ENCODE data around the gene D2HGDH. TPM values are rescaled to one million over a fixed set of nuclear protein-coding genes. Genes with fewer than 3 reads are reported as not detected.

D2HGDH gene
- total RNA-seq (10 to 100 TPM; 12.4 to 12.7 TPM), polyA plus RNA-seq (ENCODE audit: insufficient read length in 2 of 2) (10 to 100 TPM; 25.9 to 42.8 TPM)
- long read RNA-seq, donor 1, partial matches to known transcripts = 0 of 2 reads
- long read RNA-seq, donor 1, other reads (novel, unspliced or antisense) = 0 of 2 reads
- long read RNA-seq, donor 2 = 0 reads
- long read RNA-seq, donor 3, partial matches to known transcripts = 0 of 1 reads
- long read RNA-seq, donor 3, other reads (novel, unspliced or antisense) = 0 of 1 reads
- long read RNA-seq, donor 4, partial matches to known transcripts = 0 of 1 reads
- long read RNA-seq, donor 4, other reads (novel, unspliced or antisense) = 0 of 1 reads

DNA sequence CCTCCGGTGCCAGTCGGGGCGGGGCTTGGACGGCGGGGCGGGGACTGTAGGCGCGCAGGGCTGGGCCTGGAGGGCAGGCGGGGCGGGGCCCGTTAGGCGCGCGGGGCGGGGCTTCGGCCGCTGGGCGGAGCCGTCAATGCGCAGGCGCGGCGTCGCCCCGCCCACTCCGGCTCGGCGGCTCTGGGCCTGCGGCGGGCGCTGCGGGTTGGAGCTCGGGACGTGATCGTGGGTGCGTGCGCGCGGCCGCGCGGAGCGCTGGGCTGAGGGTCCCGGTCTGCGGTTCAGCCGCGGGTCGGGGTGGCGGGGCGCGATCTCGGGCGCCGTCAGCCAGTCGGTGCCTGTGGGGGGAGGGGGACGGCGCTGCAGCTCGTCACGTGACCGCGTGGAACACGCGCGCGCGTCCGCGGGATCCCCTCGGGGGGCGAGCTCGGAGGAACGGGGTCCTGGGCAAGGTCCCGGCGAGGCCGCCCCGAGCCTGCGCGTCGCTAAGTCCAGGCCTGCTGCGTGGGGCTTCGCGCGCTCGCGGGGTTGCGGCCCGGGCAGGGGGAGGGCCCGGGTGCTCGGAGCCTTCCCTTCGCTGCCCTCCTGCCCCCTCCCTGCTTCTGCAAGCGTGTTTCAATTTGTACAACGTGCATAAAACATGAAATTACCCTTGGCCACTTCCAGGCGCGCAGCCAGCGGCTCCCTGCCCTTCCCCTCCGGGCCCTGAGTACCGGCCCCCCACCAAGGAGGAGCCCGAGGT, at the start of gene D2HGDH:
Gene D2HGDH, plus strand, starts transcription at position 164 of the 742 bp plus-strand sequence. CDS start 595 bp downstream, outside the sequence.
- under 1% methylated on average over 98 of the region's 98 CpGs for WGBS (ENCODE audit: insufficient coverage)
- Histone ChIP-seq H3K4me3 (ENCODE audit: low read depth, low read length) (peak within 1 kb of the TSS; percentile 40), H3K27me3 (ENCODE audit: control insufficient read depth, insufficient read depth, low read length) (no peaks in the 10 kb centered on the region), H3K36me3 (ENCODE audit: control insufficient read depth, insufficient read depth, low read length) (peaks cover 20% of the 10 kb centered on the region), H3K27ac (ENCODE audit: low read depth, low read length) (peak within 1 kb of the TSS; percentile 69), H3K9me3 (ENCODE audit: control insufficient read depth, insufficient read depth, low read length) (no peaks in the 10 kb centered on the region), H3K4me1 (ENCODE audit: control insufficient read depth, insufficient read depth, low read length) (peaks cover 14% of the 10 kb centered on the region)
- peak; percentile 54 to 96 (median 80) for DNase-seq (ENCODE audit: low read depth in 4 of 6, low spot score in 6 of 6)

GRCh38 chr2:241686324-241686649, 48.1 kb upstream of the D2HGDH start:
- Histone ChIP-seq H3K4me1 (ENCODE audit: control insufficient read depth, insufficient read depth, low read length) (peaks cover 17% of the 10 kb centered on the region), H3K36me3 (ENCODE audit: control insufficient read depth, insufficient read depth, low read length) (peaks cover 44% of the 10 kb centered on the region), H3K4me3 (ENCODE audit: low read depth, low read length) (peak overlapping the region; percentile 77), H3K27me3 (ENCODE audit: control insufficient read depth, insufficient read depth, low read length) (no peaks in the 10 kb centered on the region), H3K27ac (ENCODE audit: low read depth, low read length) (no peak overlapping the region), H3K9me3 (ENCODE audit: control insufficient read depth, insufficient read depth, low read length) (no peaks in the 10 kb centered on the region)
- DNase-seq (ENCODE audit: low read depth in 4 of 6, low spot score in 6 of 6) = no peak
- 0% methylated on average over 37 of the region's 37 CpGs for WGBS (ENCODE audit: insufficient coverage)

DNA sequence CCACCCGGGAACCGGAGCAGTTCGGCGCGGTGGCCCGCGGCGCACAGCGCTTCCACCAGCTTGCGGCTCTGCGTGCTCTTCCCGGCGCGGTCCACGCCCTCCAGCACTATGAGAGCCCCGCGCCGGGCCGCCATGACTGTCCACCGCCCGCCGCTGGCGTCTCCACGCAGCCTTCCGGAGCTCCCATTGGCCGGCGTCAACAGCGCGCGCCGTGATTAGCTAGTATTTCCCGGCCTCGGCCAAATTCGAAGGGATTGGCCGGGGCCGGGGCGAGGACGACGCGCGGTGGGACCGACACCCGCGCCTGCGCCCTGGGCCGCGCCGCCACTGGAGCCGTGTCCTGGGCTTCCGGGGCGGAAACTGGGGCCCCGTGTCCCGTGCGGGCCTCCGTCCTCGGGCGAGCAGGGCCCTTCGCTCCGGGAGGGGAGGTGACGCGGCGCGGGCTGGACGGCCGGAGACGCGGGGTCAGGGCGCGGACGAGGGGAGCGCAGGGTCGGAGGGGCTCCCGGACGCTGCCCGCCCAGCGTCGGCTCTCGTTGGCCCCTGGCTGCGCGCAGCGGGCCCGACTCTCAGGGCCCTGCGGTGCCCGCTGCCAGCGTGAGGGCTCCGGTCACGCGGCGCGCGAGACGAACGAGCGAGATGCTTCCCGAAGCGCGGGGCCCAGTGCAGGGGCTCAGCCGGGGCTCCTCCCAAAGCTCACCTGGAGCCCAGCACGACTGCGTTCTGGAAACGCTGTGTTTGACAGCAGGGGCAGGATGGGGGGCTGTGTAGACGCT, 47.6 kb upstream of the D2HGDH start, which contains the start of gene DTYMK:
Gene DTYMK, minus strand, starts transcription at position 166 of the 776 bp plus-strand sequence. Its CDS starts 32 bp downstream, at position 134.
- peak; percentile 88 to 99 (median 94) for DNase-seq (ENCODE audit: low read depth in 4 of 6, low spot score in 6 of 6)
- peak within 1 kb of the TSS; percentile 85 for H3K27ac ChIP-seq (ENCODE audit: low read depth, low read length)
- H3K4me1 ChIP-seq (ENCODE audit: control insufficient read depth, insufficient read depth, low read length) = peaks cover 17% of the 10 kb centered on the region
- no peaks in the 10 kb centered on the region for H3K27me3 ChIP-seq (ENCODE audit: control insufficient read depth, insufficient read depth, low read length)
- peaks cover 44% of the 10 kb centered on the region for H3K36me3 ChIP-seq (ENCODE audit: control insufficient read depth, insufficient read depth, low read length)
- H3K4me3 ChIP-seq (ENCODE audit: low read depth, low read length) = peak within 1 kb of the TSS; percentile 77
- H3K9me3 ChIP-seq (ENCODE audit: control insufficient read depth, insufficient read depth, low read length) = no peaks in the 10 kb centered on the region
- under 1% methylated on average over 102 of the region's 102 CpGs for WGBS (ENCODE audit: insufficient coverage)

GRCh38 chr2:241689306-241689705, 45.1 kb upstream of the D2HGDH start:
- H3K4me3 ChIP-seq (ENCODE audit: low read depth, low read length) = no peak overlapping the region
- DNase-seq (ENCODE audit: low read depth in 4 of 6, low spot score in 6 of 6) = no peak
- WGBS (ENCODE audit: insufficient coverage) = 94% methylated on average over 5 of the region's 10 CpGs
- H3K9me3 ChIP-seq (ENCODE audit: control insufficient read depth, insufficient read depth, low read length) = no peaks in the 10 kb centered on the region
- no peak overlapping the region for H3K27ac ChIP-seq (ENCODE audit: low read depth, low read length)
- H3K36me3 ChIP-seq (ENCODE audit: control insufficient read depth, insufficient read depth, low read length) = peaks cover 46% of the 10 kb centered on the region
- peaks cover 17% of the 10 kb centered on the region for H3K4me1 ChIP-seq (ENCODE audit: control insufficient read depth, insufficient read depth, low read length)
- H3K27me3 ChIP-seq (ENCODE audit: control insufficient read depth, insufficient read depth, low read length) = no peaks in the 10 kb centered on the region

DNA sequence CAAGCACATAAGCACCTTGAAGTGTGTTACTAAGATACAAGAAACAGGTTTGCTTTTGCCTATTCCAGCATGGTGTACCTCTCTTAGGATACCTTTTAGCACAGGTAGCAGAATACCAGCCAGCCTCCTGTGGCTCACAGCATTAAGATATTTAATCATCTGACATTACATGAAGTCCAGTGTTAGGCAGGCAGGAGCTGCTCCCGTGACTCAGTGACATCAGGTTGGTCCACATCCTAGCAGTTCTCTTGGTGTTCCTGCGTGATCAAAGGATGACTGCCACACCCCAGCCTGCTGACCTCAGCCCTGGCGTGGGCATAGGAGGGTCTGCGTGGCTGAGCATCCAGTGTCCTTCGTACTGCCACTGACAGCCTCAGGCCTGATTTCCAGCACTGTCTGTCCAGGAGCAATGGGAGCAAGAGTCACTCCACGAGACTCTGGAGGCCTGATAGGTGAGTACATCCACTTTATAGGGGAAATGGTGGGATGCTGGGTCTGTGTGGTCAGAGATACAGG, 44.2 kb upstream of the D2HGDH start:
- no peak for DNase-seq (ENCODE audit: low read depth in 4 of 6, low spot score in 6 of 6)
- Histone ChIP-seq H3K27me3 (ENCODE audit: control insufficient read depth, insufficient read depth, low read length) (no peaks in the 10 kb centered on the region), H3K9me3 (ENCODE audit: control insufficient read depth, insufficient read depth, low read length) (no peaks in the 10 kb centered on the region), H3K4me1 (ENCODE audit: control insufficient read depth, insufficient read depth, low read length) (peaks cover 14% of the 10 kb centered on the region), H3K4me3 (ENCODE audit: low read depth, low read length) (no peak overlapping the region), H3K36me3 (ENCODE audit: control insufficient read depth, insufficient read depth, low read length) (peaks cover 47% of the 10 kb centered on the region), H3K27ac (ENCODE audit: low read depth, low read length) (no peak overlapping the region)
- WGBS (ENCODE audit: insufficient coverage) = 86% methylated on average over 6 of the region's 6 CpGs

- Histone ChIP-seq H3K4me3 (ENCODE audit: low read depth, low read length) (no peak overlapping the region), H3K9me3 (ENCODE audit: control insufficient read depth, insufficient read depth, low read length) (no peaks in the 10 kb centered on the region), H3K36me3 (ENCODE audit: control insufficient read depth, insufficient read depth, low read length) (peaks cover 46% of the 10 kb centered on the region), H3K27ac (ENCODE audit: low read depth, low read length) (no peak overlapping the region), H3K27me3 (ENCODE audit: control insufficient read depth, insufficient read depth, low read length) (no peaks in the 10 kb centered on the region), H3K4me1 (ENCODE audit: control insufficient read depth, insufficient read depth, low read length) (peaks cover 6% of the 10 kb centered on the region)
- WGBS (ENCODE audit: insufficient coverage) = 98% methylated on average over 5 of the region's 6 CpGs
- DNase-seq (ENCODE audit: low read depth in 4 of 6, low spot score in 6 of 6) = no peak
These were observed 42.0 kb upstream of the D2HGDH start for GRCh38 chr2:241692448-241692847.

DNA sequence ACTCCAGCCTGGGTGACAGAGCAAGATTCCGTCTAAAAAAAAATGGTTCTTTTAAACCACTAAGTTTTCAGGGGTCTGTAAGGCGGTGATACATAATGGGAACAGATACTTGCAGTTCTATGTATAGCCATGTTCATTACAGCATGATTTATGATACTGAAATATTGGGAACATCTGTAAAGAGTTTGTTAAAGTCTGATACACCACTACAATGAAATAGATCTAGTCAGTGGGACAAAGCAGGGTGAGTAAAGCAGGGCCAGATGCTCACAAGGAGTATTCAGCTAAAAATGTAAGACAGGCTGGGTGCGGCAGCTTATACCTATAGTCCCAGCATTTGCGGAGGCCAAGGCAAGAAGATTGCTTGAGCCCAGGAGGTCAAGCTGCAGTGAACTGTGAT, 38.8 kb upstream of the D2HGDH start:
- no peak for DNase-seq (ENCODE audit: low read depth in 4 of 6, low spot score in 6 of 6)
- Histone ChIP-seq H3K4me3 (ENCODE audit: low read depth, low read length) (no peak overlapping the region), H3K27me3 (ENCODE audit: control insufficient read depth, insufficient read depth, low read length) (no peaks in the 10 kb centered on the region), H3K9me3 (ENCODE audit: control insufficient read depth, insufficient read depth, low read length) (no peaks in the 10 kb centered on the region), H3K36me3 (ENCODE audit: control insufficient read depth, insufficient read depth, low read length) (peaks cover 32% of the 10 kb centered on the region), H3K4me1 (ENCODE audit: control insufficient read depth, insufficient read depth, low read length) (peaks cover 4% of the 10 kb centered on the region), H3K27ac (ENCODE audit: low read depth, low read length) (no peak overlapping the region)
- WGBS (ENCODE audit: insufficient coverage) = 97% methylated on average over 3 of the region's 4 CpGs

GRCh38 chr2:241701149-241701398, 33.4 kb upstream of the D2HGDH start:
- H3K4me3 ChIP-seq (ENCODE audit: low read depth, low read length) = peak overlapping the region; percentile 56
- peaks cover 22% of the 10 kb centered on the region for H3K4me1 ChIP-seq (ENCODE audit: control insufficient read depth, insufficient read depth, low read length)
- no peaks in the 10 kb centered on the region for H3K27me3 ChIP-seq (ENCODE audit: control insufficient read depth, insufficient read depth, low read length)
- peak overlapping the region; percentile 6 for H3K27ac ChIP-seq (ENCODE audit: low read depth, low read length)
- peaks cover 14% of the 10 kb centered on the region for H3K36me3 ChIP-seq (ENCODE audit: control insufficient read depth, insufficient read depth, low read length)
- no peak for DNase-seq (ENCODE audit: low read depth in 4 of 6, low spot score in 6 of 6)
- H3K9me3 ChIP-seq (ENCODE audit: control insufficient read depth, insufficient read depth, low read length) = no peaks in the 10 kb centered on the region
- 1% methylated on average over 17 of the region's 17 CpGs for WGBS (ENCODE audit: insufficient coverage)

- under 1% methylated on average over 96 of the region's 96 CpGs for WGBS (ENCODE audit: insufficient coverage)
- H3K4me1 ChIP-seq (ENCODE audit: control insufficient read depth, insufficient read depth, low read length) = peaks cover 22% of the 10 kb centered on the region
- peaks cover under 1% of the 10 kb centered on the region for H3K9me3 ChIP-seq (ENCODE audit: control insufficient read depth, insufficient read depth, low read length)
- H3K4me3 ChIP-seq (ENCODE audit: low read depth, low read length) = peak within 1 kb of the TSS; percentile 71
- peak; percentile 68 to 98 (median 91) for DNase-seq (ENCODE audit: low read depth in 4 of 6, low spot score in 6 of 6)
- no peaks in the 10 kb centered on the region for H3K27me3 ChIP-seq (ENCODE audit: control insufficient read depth, insufficient read depth, low read length)
- peak within 1 kb of the TSS; percentile 83 for H3K27ac ChIP-seq (ENCODE audit: low read depth, low read length)
- H3K36me3 ChIP-seq (ENCODE audit: control insufficient read depth, insufficient read depth, low read length) = peaks cover 19% of the 10 kb centered on the region
These were observed 32.9 kb upstream of the D2HGDH start, which contains the start of gene ING5 for GRCh38 chr2:241701399-241702154. ING5 (plus strand) TSS chr2:241702039; CDS start chr2:241702066, 27 bp downstream.
